CD4-positive, CD25-positive, alpha-beta regulatory T cell (primary cell): ENCODE data around the gene INSM2. TPM values are rescaled to one million over a fixed set of nuclear protein-coding genes. Genes with fewer than 3 reads are reported as not detected.

Experiments used
- ATAC-seq, 2 donors: fragments of 150-1000 bp; cut with Tn5 transposase; one replicate each; pipeline ENCODE4 v1.10.0; 2021; ENCODE audit warnings: low read depth in 2 of 2, moderate number of reproducible peaks in 2 of 2, moderate library complexity in 1 of 2
- DNase-seq, 3 donors: peaks; one replicate each; pipeline versions ENCODE4 v3.0.0 to v3.0.0-alpha.2; 2012 to 2022; ENCODE audit warnings: mixed read lengths in 1 of 3
- H3K27ac ChIP-seq: one replicate; pipeline ENCODE4 v1.7.0; 2013; ENCODE audit warnings: mild to moderate bottlenecking, low read length; ENCODE audit not compliant: insufficient read depth, poor library complexity, severe bottlenecking
- H3K27me3 ChIP-seq: one replicate; pipeline ENCODE4 v1.7.0; 2013; ENCODE audit warnings: low read length; ENCODE audit not compliant: control insufficient read depth, insufficient read depth
- H3K36me3 ChIP-seq: one replicate; pipeline ENCODE4 v1.7.0; 2013; ENCODE audit warnings: mild to moderate bottlenecking, low read length, moderate library complexity; ENCODE audit not compliant: control insufficient read depth, insufficient read depth
- H3K4me1 ChIP-seq: 2 replicates; pipeline ENCODE4 v1.7.0; 2013; ENCODE audit warnings: mild to moderate bottlenecking, low read length; ENCODE audit not compliant: insufficient read depth, control insufficient read depth, poor library complexity, severe bottlenecking
- H3K4me3 ChIP-seq: one replicate; pipeline ENCODE4 v1.7.0; 2013; ENCODE audit warnings: low read depth, mild to moderate bottlenecking, low read length, moderate library complexity
- H3K9me3 ChIP-seq, 2 experiments: 1 replicate in 1 of 2; 2 replicates in 1 of 2; pipeline ENCODE4 v1.7.0; 2013; ENCODE audit warnings: low read length in 2 of 2, mild to moderate bottlenecking in 1 of 2, moderate library complexity in 1 of 2; ENCODE audit not compliant: control insufficient read depth in 2 of 2
- H3K27ac Mint-ChIP-seq, 3 donors: one replicate each; pipeline ENCODE4 v1.8.0; 2020 to 2022; ENCODE audit warnings: mild to moderate bottlenecking in 3 of 3, mixed read lengths in 3 of 3, moderate library complexity in 2 of 3
- H3K27me3 Mint-ChIP-seq: one replicate; pipeline ENCODE4 v1.8.0; 2022; ENCODE audit warnings: mild to moderate bottlenecking, mixed read lengths
- H3K36me3 Mint-ChIP-seq: one replicate; pipeline ENCODE4 v1.8.0; 2020; ENCODE audit warnings: mixed read lengths
- H3K4me1 Mint-ChIP-seq, 4 donors: one replicate each; pipeline ENCODE4 v1.8.0; 2020 to 2022; ENCODE audit warnings: mixed read lengths in 4 of 4, mild to moderate bottlenecking in 1 of 4
- H3K4me3 Mint-ChIP-seq, 4 donors: one replicate each; pipeline ENCODE4 v1.8.0; 2020 to 2022; ENCODE audit warnings: mild to moderate bottlenecking in 4 of 4, mixed read lengths in 4 of 4, moderate library complexity in 3 of 4
- H3K9me3 Mint-ChIP-seq, 7 donors: one replicate each; pipeline ENCODE4 v1.8.0; 2020 to 2022; ENCODE audit warnings: mixed read lengths in 7 of 7, mild to moderate bottlenecking in 3 of 7, moderate library complexity in 2 of 7
- polyA plus RNA-seq, 4 donors: library from polyadenylated mRNA; unstranded; fragments of 300-500 nt; fragmentation: Illumina TruSeq; gene quantifications; one replicate each; pipeline ENCODE4 v1.2.3, GENCODE V29; 2021
- total RNA-seq: library from RNA; stranded (reverse); gene quantifications from one replicate; pipeline ENCODE4 v1.2.3, GENCODE V29; 2022

INSM2 gene
- total and polyA plus RNA-seq, 5 donors from 2014 or later = not detected

DNA sequence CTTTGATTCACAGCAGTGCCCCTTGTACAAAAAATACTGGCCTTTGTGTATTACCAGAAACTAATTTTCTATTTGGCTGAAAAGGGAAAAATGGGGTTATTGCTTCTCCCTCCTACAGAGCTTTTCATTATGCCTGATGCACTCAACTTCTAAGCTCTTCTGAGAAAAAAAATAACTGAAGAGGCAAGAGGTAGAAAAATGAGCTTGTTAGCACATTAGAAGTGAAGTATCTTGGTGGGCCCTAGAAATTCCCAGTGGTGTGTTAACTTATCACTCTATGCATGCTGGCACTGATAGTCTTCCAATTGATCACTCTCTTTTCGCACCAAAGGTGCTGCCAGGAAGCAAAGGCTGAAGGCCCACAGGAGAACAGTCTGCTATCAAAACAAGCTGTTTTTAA, 17.1 kb downstream of the INSM2 start:
- no peaks in the 10 kb centered on the region for H3K4me1 ChIP-seq
- no peak for DNase-seq
- peaks cover 4% of the 10 kb centered on the region for H3K36me3 ChIP-seq
- H3K9me3 Mint-ChIP-seq = no peaks in the 10 kb centered on the region
- no peaks in the 10 kb centered on the region for H3K27me3 ChIP-seq
- H3K4me3 Mint-ChIP-seq = no peak overlapping the region
- ATAC-seq = no peak
- no peak overlapping the region for H3K27ac ChIP-seq
- H3K4me3 ChIP-seq = no peak overlapping the region
- H3K27ac Mint-ChIP-seq = no peak overlapping the region
- no peaks in the 10 kb centered on the region for H3K9me3 ChIP-seq
- H3K27me3 Mint-ChIP-seq = no peaks in the 10 kb centered on the region
- H3K4me1 Mint-ChIP-seq = peaks cover 0 to 5% (median 0%) of the 10 kb centered on the region in 4 donors
- H3K36me3 Mint-ChIP-seq = peaks cover 21% of the 10 kb centered on the region

- no peak for ATAC-seq
- H3K27me3 Mint-ChIP-seq = no peaks in the 10 kb centered on the region
- H3K9me3 Mint-ChIP-seq = no peaks in the 10 kb centered on the region
- H3K4me3 Mint-ChIP-seq = no peak overlapping the region
- Histone ChIP-seq H3K4me1 (no peaks in the 10 kb centered on the region), H3K4me3 (no peak overlapping the region), H3K27me3 (no peaks in the 10 kb centered on the region), H3K9me3 (no peaks in the 10 kb centered on the region), H3K36me3 (no peaks in the 10 kb centered on the region), H3K27ac (no peak overlapping the region)
- no peak for DNase-seq
- peaks cover 13% of the 10 kb centered on the region for H3K36me3 Mint-ChIP-seq
- no peaks in the 10 kb centered on the region for H3K4me1 Mint-ChIP-seq
- no peak overlapping the region for H3K27ac Mint-ChIP-seq
These were observed 19.8 kb downstream of the INSM2 start for GRCh38 chr14:35553808-35554207.

GRCh38 chr14:35556548-35556947, 22.6 kb downstream of the INSM2 start:
- no peaks in the 10 kb centered on the region for H3K4me1 ChIP-seq
- Mint-ChIP-seq H3K27ac (no peak overlapping the region), H3K4me3 (no peak overlapping the region), H3K4me1 (no peaks in the 10 kb centered on the region), H3K9me3 (no peaks in the 10 kb centered on the region), H3K27me3 (no peaks in the 10 kb centered on the region), H3K36me3 (peaks cover 15% of the 10 kb centered on the region)
- H3K9me3 ChIP-seq = no peaks in the 10 kb centered on the region
- no peak overlapping the region for H3K27ac ChIP-seq
- DNase-seq (no peak), ATAC-seq (no peak)
- no peaks in the 10 kb centered on the region for H3K27me3 ChIP-seq
- H3K36me3 ChIP-seq = no peaks in the 10 kb centered on the region
- no peak overlapping the region for H3K4me3 ChIP-seq

- Histone ChIP-seq H3K4me3 (no peak overlapping the region), H3K9me3 (no peaks in the 10 kb centered on the region), H3K27ac (no peak overlapping the region), H3K4me1 (no peaks in the 10 kb centered on the region), H3K27me3 (no peaks in the 10 kb centered on the region), H3K36me3 (no peaks in the 10 kb centered on the region)
- ATAC-seq (no peak), DNase-seq (no peak)
- H3K27me3 Mint-ChIP-seq = no peaks in the 10 kb centered on the region
- no peaks in the 10 kb centered on the region for H3K9me3 Mint-ChIP-seq
- peaks cover 15% of the 10 kb centered on the region for H3K36me3 Mint-ChIP-seq
- H3K27ac Mint-ChIP-seq = no peak overlapping the region
- H3K4me3 Mint-ChIP-seq = no peak overlapping the region
- no peaks in the 10 kb centered on the region for H3K4me1 Mint-ChIP-seq
These were observed 23.3 kb downstream of the INSM2 start for GRCh38 chr14:35557221-35557747.

- Histone ChIP-seq H3K4me3 (no peak overlapping the region), H3K9me3 (no peaks in the 10 kb centered on the region), H3K4me1 (no peaks in the 10 kb centered on the region), H3K27ac (no peak overlapping the region), H3K27me3 (no peaks in the 10 kb centered on the region), H3K36me3 (no peaks in the 10 kb centered on the region)
- Mint-ChIP-seq H3K27me3 (no peaks in the 10 kb centered on the region), H3K36me3 (peaks cover 22% of the 10 kb centered on the region), H3K4me1 (no peaks in the 10 kb centered on the region), H3K4me3 (no peak overlapping the region), H3K9me3 (peaks cover 0 to 2% (median 0%) of the 10 kb centered on the region in 7 donors), H3K27ac (no peak overlapping the region)
- ATAC-seq = no peak
- DNase-seq = no peak
These were observed 24.7 kb downstream of the INSM2 start for GRCh38 chr14:35558680-35559079.

DNA sequence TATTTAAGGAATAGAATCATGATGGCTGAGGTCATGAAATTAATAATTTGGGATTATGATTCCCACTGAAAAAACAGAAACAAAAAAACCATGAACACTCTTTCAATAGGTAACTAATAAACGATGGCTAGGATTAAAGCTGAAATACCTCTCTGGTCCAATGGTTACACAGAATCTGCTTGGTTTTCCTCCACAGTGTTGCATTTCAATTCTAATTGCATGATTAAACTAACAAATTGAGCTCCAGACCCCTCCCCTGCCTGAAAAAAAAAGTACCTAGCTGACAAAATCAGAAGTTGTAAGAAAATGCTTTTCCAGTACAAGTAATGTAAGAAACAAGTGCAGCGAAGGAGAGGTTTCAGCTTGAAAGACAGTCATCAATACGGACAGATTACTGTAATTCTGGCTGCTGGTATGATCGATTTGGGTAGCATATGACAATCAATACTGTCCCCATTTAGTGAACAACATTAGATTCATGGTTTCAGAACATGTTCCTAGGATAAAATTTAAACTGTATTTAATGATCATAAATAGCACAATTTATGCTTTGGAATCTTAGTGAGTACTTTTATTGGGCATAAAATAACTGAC, 32.0 kb downstream of the INSM2 start:
- Histone ChIP-seq H3K36me3 (peaks cover 10% of the 10 kb centered on the region), H3K4me1 (no peaks in the 10 kb centered on the region), H3K4me3 (no peak overlapping the region), H3K9me3 (no peaks in the 10 kb centered on the region), H3K27me3 (no peaks in the 10 kb centered on the region), H3K27ac (no peak overlapping the region)
- Mint-ChIP-seq H3K4me3 (no peak overlapping the region), H3K27me3 (no peaks in the 10 kb centered on the region), H3K4me1 (peaks cover 0 to 5% (median 2%) of the 10 kb centered on the region in 4 donors), H3K36me3 (peaks cover 30% of the 10 kb centered on the region), H3K9me3 (peaks cover 0 to 2% (median 0%) of the 10 kb centered on the region in 7 donors), H3K27ac (no peak overlapping the region)
- ATAC-seq (no peak), DNase-seq (no peak)

DNA sequence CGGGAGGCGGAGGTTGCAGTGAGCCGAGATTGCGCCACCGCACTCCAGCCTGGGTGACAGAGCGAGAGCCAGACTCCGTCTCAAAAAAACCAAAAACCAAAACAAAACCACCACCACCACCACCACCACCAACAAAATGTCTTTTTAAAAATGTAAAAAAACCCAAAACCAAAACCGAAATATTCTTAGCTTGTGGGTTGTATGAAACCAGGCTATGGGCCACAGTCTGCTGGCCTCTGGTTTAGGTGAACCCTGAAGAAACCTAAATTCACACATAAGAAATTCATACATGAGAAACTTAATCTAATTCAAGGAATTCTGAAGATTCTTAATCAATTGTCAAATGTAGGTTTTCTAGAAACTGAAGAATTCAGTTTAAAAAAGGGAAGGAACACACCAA, 37.6 kb downstream of the INSM2 start:
- ATAC-seq (no peak), DNase-seq (no peak)
- Mint-ChIP-seq H3K4me1 (peaks cover 0 to 5% (median 2%) of the 10 kb centered on the region in 4 donors), H3K9me3 (no peaks in the 10 kb centered on the region), H3K27me3 (no peaks in the 10 kb centered on the region), H3K36me3 (peaks cover 25% of the 10 kb centered on the region), H3K27ac (no peak overlapping the region), H3K4me3 (no peak overlapping the region)
- Histone ChIP-seq H3K36me3 (peaks cover 16% of the 10 kb centered on the region), H3K9me3 (no peaks in the 10 kb centered on the region), H3K27ac (no peak overlapping the region), H3K4me1 (no peaks in the 10 kb centered on the region), H3K27me3 (no peaks in the 10 kb centered on the region), H3K4me3 (no peak overlapping the region)

- peaks cover 24% of the 10 kb centered on the region for H3K36me3 Mint-ChIP-seq
- ATAC-seq (no peak), DNase-seq (no peak)
- H3K27ac Mint-ChIP-seq = no peak overlapping the region
- no peaks in the 10 kb centered on the region for H3K27me3 ChIP-seq
- H3K4me1 Mint-ChIP-seq = peaks cover 0 to 5% (median 2%) of the 10 kb centered on the region in 4 donors
- no peaks in the 10 kb centered on the region for H3K27me3 Mint-ChIP-seq
- H3K9me3 Mint-ChIP-seq = no peaks in the 10 kb centered on the region
- H3K4me1 ChIP-seq = no peaks in the 10 kb centered on the region
- H3K9me3 ChIP-seq = no peaks in the 10 kb centered on the region
- H3K4me3 ChIP-seq = no peak overlapping the region
- H3K36me3 ChIP-seq = peaks cover 11% of the 10 kb centered on the region
- no peak overlapping the region for H3K4me3 Mint-ChIP-seq
- no peak overlapping the region for H3K27ac ChIP-seq
These were observed 39.9 kb downstream of the INSM2 start for GRCh38 chr14:35573911-35574310.
